Measurements from ENCODE around the gene RPTOR.

The RPTOR gene

GRCh38 chr17:80797741-80798594 lies 253.3 kb downstream of the RPTOR start:
- H3K4me3 ChIP-seq (ENCODE audit: low read depth, low read length): no peak overlapping the region
- TF ChIP-seq CTCF (IDR thresholded peaks at IDR 0.05; ENCODE audit: low read depth, low read length): no peak

- no peak overlapping the region for H3K4me3 ChIP-seq (ENCODE audit: low read depth, low read length)
- no peak for TF ChIP-seq CTCF (IDR thresholded peaks at IDR 0.05; ENCODE audit: low read depth, low read length)
These were observed 254.2 kb downstream of the RPTOR start for GRCh38 chr17:80798595-80799537.

- no peak for TF ChIP-seq CTCF (IDR thresholded peaks at IDR 0.05; ENCODE audit: low read depth, low read length)
- H3K4me3 ChIP-seq (ENCODE audit: low read depth, low read length): no peak overlapping the region
These were observed 255.2 kb downstream of the RPTOR start for GRCh38 chr17:80799538-80800480.

GRCh38 chr17:80800481-80801391 lies 256.1 kb downstream of the RPTOR start:
- no peak overlapping the region for H3K4me3 ChIP-seq (ENCODE audit: low read depth, low read length)
- TF ChIP-seq CTCF (IDR thresholded peaks at IDR 0.05; ENCODE audit: low read depth, low read length): no peak

DNA sequence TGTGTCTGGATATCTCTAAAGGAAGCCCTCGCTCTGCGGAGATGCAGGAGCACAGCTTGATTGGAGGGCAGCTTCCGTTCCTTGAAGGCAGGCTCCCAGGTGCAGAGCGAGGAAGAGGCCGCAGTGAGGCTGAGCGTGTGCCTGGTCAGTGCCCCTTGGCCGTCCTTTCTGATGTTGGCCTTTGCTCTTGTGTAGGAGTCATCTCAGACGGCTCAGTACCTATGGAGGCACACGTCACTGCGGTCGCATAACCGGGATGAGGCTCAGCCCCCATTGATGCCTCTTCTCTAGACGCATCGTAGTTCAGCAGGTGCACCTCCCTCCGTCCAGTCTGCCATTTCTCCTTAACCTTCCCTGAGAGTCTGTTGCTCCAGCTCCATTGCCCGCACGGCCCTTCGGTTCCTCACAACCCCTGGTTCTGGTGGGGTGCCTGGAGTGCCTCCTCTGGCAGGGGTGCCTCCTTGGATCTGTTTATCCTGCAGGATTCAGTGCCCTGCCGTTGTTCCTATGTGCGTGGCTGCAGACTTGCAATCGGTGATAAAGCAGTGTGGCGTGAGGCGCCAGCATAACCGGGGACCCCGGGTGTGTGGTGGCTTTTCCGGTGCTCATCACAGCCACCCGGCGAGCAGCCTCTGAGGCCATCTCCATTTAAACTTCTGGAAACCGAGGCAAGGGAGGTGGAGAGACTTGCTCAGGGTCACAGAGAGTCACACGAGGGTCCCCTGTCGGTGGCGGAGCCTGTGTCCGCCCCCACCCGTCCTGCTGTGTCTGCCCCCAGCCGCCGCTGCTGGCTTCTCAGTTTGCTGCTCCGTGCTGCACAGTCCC lies 258.2 kb downstream of the RPTOR start:
- no peak for TF ChIP-seq CTCF (IDR thresholded peaks at IDR 0.05; ENCODE audit: low read depth, low read length)
- H3K4me3 ChIP-seq (ENCODE audit: low read depth, low read length): no peak overlapping the region
